ENCODE measurements around the gene STMN3.
"Not testable (repeated sequence)": the region's sequence is repeated elsewhere in the genome, so short reads cannot be mapped to it uniquely, and the experiment has no call there.

Gene STMN3

GRCh38 chr20:63635431-63636141 lies 17.6 kb downstream of the STMN3 start:
- peak in 2 of 14 donors; percentile 15 to 22 for DNase-seq

GRCh38 chr20:63633732-63634131 lies 19.5 kb downstream of the STMN3 start:
- no peak for DNase-seq

- DNase-seq: not testable (repeated sequence)
Measured at GRCh38 chr20:63631426-63631825, 21.8 kb downstream of the STMN3 start.

GRCh38 chr20:63630956-63631355 lies 22.3 kb downstream of the STMN3 start:
- DNase-seq: not testable (repeated sequence)

GRCh38 chr20:63628246-63628975 lies 24.8 kb downstream of the STMN3 start:
- DNase-seq: peak in 5 of 14 donors; percentile 9 to 73 (median 41)

GRCh38 chr20:63627751-63628245 lies 25.4 kb downstream of the STMN3 start:
- peak in 2 of 14 donors; percentile 41 to 48 for DNase-seq

GRCh38 chr20:63627129-63627750 lies 26.0 kb downstream of the STMN3 start:
- peak in 13 of 14 donors; percentile 35 to 96 (median 84) for DNase-seq

GRCh38 chr20:63626424-63627128 lies 26.6 kb downstream of the STMN3 start, which contains the start of gene GMEB2:
TSS of gene GMEB2 (minus strand) at chr20:63627101. CDS start at chr20:63619397, 7,704 bp downstream.
- DNase-seq: peak in 12 of 14 donors; percentile 65 to 96 (median 83)

GRCh38 chr20:63625771-63626423 lies 27.3 kb downstream of the STMN3 start:
- DNase-seq: peak in 1 of 14 donors; percentile 25

- DNase-seq: no peak
Measured at GRCh38 chr20:63624486-63624885, 28.7 kb downstream of the STMN3 start.

GRCh38 chr20:63622732-63623131 lies 30.5 kb downstream of the STMN3 start:
- DNase-seq: no peak

- no peak for DNase-seq
Measured at GRCh38 chr20:63622096-63622495, 31.1 kb downstream of the STMN3 start.

- no peak for DNase-seq
Measured at GRCh38 chr20:63620991-63621390, 32.2 kb downstream of the STMN3 start.

GRCh38 chr20:63619505-63619904 lies 33.7 kb downstream of the STMN3 start:
- no peak for DNase-seq

- DNase-seq: no peak
Measured at GRCh38 chr20:63619086-63619485, 34.1 kb downstream of the STMN3 start.

- peak in 1 of 14 donors; percentile 49 for DNase-seq
Measured at GRCh38 chr20:63618291-63618980, 34.8 kb downstream of the STMN3 start.

GRCh38 chr20:63617876-63618265 lies 35.4 kb downstream of the STMN3 start:
- DNase-seq: no peak

GRCh38 chr20:63617092-63617875 lies 35.9 kb downstream of the STMN3 start:
- peak in 1 of 14 donors; percentile 60 for DNase-seq

- DNase-seq: not testable (repeated sequence)
Measured at GRCh38 chr20:63613863-63614594, 39.2 kb downstream of the STMN3 start.
